OCI-LY1 (cell line): ENCODE data around the gene PLAGL2.
"Not testable (repeated sequence)": the region's sequence is repeated elsewhere in the genome, so short reads cannot be mapped to it uniquely, and the experiment has no call there.

ENCODE experiments used
- H2AFZ ChIP-seq: fragments of 200-600 bp; sonication (generic), shearing (Covaris generic); 2 replicates; pipeline ENCODE4 v1.6.0; 2014; ENCODE audit warnings: antibody characterized with exemption, mild to moderate bottlenecking, low read length
- H3F3A ChIP-seq: fragments of 200-600 bp; sonication (generic), shearing (Covaris generic); 2 replicates; pipeline ENCODE4 v1.6.0; 2014; ENCODE audit warnings: mild to moderate bottlenecking, antibody characterized with exemption, low read length, moderate library complexity; ENCODE audit not compliant: insufficient read depth
- H3K27ac ChIP-seq: fragments of 200-600 bp; sonication (generic); 2 replicates; pipeline ENCODE4 v1.5.1; 2014; ENCODE audit warnings: low read length, mixed run types, mild to moderate bottlenecking, low read depth; ENCODE audit not compliant: poor library complexity, severe bottlenecking
- H3K27me3 ChIP-seq: fragments of 200-600 bp; sonication (generic); 2 replicates; pipeline ENCODE4 v1.6.0; 2014; ENCODE audit warnings: antibody characterized with exemption, mild to moderate bottlenecking, low read length, moderate library complexity; ENCODE audit not compliant: insufficient read depth
- H3K36me3 ChIP-seq: fragments of 200-600 bp; sonication (generic); 2 replicates; pipeline ENCODE4 v1.6.1; 2014; ENCODE audit warnings: mild to moderate bottlenecking, antibody characterized with exemption, low read length, moderate library complexity, mixed read lengths; ENCODE audit not compliant: insufficient read depth
- H3K4me1 ChIP-seq: fragments of 200-600 bp; sonication (generic); 2 replicates; pipeline ENCODE4 v1.5.1; 2014; ENCODE audit warnings: mild to moderate bottlenecking, low read length, moderate library complexity; ENCODE audit not compliant: insufficient read depth, severe bottlenecking
- H3K4me2 ChIP-seq: fragments of 200-600 bp; sonication (generic), shearing (Covaris generic); 2 replicates; pipeline ENCODE4 v1.6.1; 2014; ENCODE audit warnings: low read length
- H3K4me3 ChIP-seq: fragments of 200-600 bp; sonication (generic); 2 replicates; pipeline ENCODE4 v1.5.1; 2014; ENCODE audit warnings: low read length, low read depth, mild to moderate bottlenecking, mixed read lengths; ENCODE audit not compliant: poor library complexity, severe bottlenecking
- H3K79me2 ChIP-seq: fragments of 200-600 bp; shearing (Covaris generic); 2 replicates; pipeline ENCODE4 v1.6.1; 2016; ENCODE audit warnings: mixed run types, low read length, mixed read lengths; ENCODE audit not compliant: insufficient read depth
- H3K9ac ChIP-seq: fragments of 200-600 bp; sonication (generic), shearing (Covaris generic); 2 replicates; pipeline ENCODE4 v1.6.1; 2014; ENCODE audit warnings: mild to moderate bottlenecking, low read length, mixed read lengths
- H3K9me2 ChIP-seq: fragments of 200-600 bp; sonication (generic), shearing (Covaris generic); 2 replicates; pipeline ENCODE4 v1.6.1; 2014; ENCODE audit warnings: low read depth, mild to moderate bottlenecking, low read length, mixed read lengths
- H3K9me3 ChIP-seq: fragments of 200-600 bp; shearing (Covaris generic); 2 replicates; pipeline ENCODE4 v1.6.1; 2014; ENCODE audit warnings: low read length, mixed read lengths
- H4K20me1 ChIP-seq: fragments of 200-600 bp; sonication (generic), shearing (Covaris generic); 2 replicates; pipeline ENCODE4 v1.6.0; 2016; ENCODE audit warnings: mild to moderate bottlenecking, low read length; ENCODE audit not compliant: insufficient read depth
- EZH2 ChIP-seq: fragments of 200-600 bp; sonication (generic), shearing (Covaris generic); IDR thresholded peaks from 2 replicates; pipeline ENCODE4 v1.8.0; 2017; ENCODE audit warnings: borderline replicate concordance, mixed run types, mild to moderate bottlenecking, antibody characterized with exemption, low read length, moderate library complexity, mixed read lengths
- TF ChIP-seq, protein P1 (sequence below): fragments of 200-600 bp; sonication (generic), shearing (Covaris generic); IDR thresholded peaks from 2 replicates; pipeline ENCODE4 v1.5.1; 2017; ENCODE audit warnings: mild to moderate bottlenecking, antibody characterized with exemption, low read length, moderate library complexity, mixed read lengths

The PLAGL2 gene

DNA sequence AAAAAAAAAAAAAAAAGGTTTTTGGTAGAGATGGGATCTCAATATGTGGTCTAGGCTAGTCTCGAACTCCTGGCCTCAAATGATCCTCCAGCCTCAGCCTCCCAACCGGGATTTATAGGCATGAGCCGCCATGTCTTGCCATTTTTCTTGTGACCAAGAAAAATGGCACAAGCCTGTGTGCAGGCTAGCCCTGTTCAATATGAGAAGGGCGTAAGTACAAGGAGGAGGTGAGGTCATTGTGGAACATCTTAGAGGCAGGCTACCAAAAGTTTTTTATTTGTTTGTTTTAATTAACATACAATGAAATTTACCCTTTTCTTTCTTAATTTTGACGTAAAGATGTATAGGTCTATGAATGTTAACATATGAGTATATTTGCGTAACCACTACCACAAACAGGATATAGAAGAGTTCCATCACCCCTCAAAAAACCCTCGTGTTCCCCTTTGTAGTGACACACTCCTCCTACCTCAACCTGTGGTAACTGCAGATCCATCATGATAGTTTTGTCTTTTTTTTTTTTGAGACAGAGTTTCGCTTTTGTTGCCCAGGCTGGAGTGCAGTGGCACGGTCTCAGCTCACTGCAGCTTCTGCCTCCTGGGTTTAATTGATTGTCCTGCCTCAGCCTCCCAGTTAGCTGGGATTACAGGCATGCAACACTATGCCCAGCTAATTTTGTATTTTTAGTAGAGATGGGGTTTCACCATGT is 41.6 kb upstream of the PLAGL2 start:
- Histone ChIP-seq H3K4me2 (no peak overlapping the region), H4K20me1 (no peaks in the 10 kb centered on the region), H3K4me3 (no peak overlapping the region), H3K27ac (no peak overlapping the region), H2AFZ (no peak overlapping the region), H3F3A (no peaks in the 10 kb centered on the region), H3K9me2 (no peaks in the 10 kb centered on the region), H3K27me3 (peaks cover 7% of the 10 kb centered on the region; the same call in 1 of the 2 replicates), H3K79me2 (no peaks in the 10 kb centered on the region), H3K36me3 (no peaks in the 10 kb centered on the region; the same call in 1 of the 2 replicates), H3K9me3 (no peaks in the 10 kb centered on the region), H3K9ac (no peak overlapping the region), H3K4me1 (no peaks in the 10 kb centered on the region)
- no peak for TF ChIP-seq EZH2
- TF ChIP-seq, protein P1, sequence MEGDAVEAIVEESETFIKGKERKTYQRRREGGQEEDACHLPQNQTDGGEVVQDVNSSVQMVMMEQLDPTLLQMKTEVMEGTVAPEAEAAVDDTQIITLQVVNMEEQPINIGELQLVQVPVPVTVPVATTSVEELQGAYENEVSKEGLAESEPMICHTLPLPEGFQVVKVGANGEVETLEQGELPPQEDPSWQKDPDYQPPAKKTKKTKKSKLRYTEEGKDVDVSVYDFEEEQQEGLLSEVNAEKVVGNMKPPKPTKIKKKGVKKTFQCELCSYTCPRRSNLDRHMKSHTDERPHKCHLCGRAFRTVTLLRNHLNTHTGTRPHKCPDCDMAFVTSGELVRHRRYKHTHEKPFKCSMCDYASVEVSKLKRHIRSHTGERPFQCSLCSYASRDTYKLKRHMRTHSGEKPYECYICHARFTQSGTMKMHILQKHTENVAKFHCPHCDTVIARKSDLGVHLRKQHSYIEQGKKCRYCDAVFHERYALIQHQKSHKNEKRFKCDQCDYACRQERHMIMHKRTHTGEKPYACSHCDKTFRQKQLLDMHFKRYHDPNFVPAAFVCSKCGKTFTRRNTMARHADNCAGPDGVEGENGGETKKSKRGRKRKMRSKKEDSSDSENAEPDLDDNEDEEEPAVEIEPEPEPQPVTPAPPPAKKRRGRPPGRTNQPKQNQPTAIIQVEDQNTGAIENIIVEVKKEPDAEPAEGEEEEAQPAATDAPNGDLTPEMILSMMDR, result no peak

DNA sequence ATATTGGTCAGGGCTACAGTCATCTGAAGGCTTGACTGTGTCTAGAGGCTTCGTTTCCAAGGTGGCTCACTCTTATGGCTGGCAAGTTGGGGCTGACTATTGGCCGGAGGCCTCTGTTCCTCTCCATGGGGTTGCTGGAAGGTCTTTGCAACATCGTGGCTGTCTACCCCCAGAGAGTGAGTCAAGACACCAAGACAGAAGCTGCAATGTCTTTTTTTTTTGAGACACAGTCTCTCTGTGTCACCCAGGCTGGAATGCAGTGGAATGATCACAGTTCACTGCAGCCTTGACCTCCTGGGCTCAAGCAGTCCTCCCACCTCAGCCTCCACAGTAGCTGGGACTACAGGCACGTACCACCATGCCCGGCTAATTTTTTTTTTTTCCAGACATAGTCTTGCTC is 40.5 kb upstream of the PLAGL2 start:
- Histone ChIP-seq H4K20me1 (no peaks in the 10 kb centered on the region), H3F3A (no peaks in the 10 kb centered on the region), H3K27ac (no peak overlapping the region), H3K36me3 (no peaks in the 10 kb centered on the region; the same call in 1 of the 2 replicates), H3K9me2 (no peaks in the 10 kb centered on the region), H3K4me2 (no peak overlapping the region), H3K9ac (no peak overlapping the region), H3K4me1 (no peaks in the 10 kb centered on the region), H2AFZ (no peak overlapping the region), H3K9me3 (no peaks in the 10 kb centered on the region), H3K4me3 (no peak overlapping the region), H3K27me3 (peaks cover 5% of the 10 kb centered on the region; the same call in 1 of the 2 replicates), H3K79me2 (no peaks in the 10 kb centered on the region)
- TF ChIP-seq, protein P1, result no peak
- no peak for TF ChIP-seq EZH2

DNA sequence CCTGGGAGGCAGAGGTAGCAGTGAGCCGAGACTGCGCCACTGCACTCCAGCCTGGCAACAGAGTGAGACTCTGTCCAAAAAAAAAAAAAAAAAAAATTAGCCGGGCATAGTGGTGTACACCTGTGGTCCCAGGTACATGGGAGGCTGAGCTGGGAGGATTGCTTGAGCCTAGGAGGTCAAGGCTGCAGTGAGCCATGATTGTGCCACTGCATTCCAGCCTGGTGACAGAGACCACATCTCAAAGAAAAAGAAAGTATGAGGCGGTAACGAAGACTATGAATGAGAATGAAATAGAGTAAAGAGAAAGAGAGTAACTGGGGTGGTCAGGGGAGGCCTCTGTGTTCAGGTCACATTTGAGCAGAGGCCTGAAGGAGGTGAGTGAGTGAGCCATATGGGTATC is 38.7 kb upstream of the PLAGL2 start:
- not testable (repeated sequence) for H3K4me3 ChIP-seq, H3K36me3 ChIP-seq, H3K27ac ChIP-seq, H3K79me2 ChIP-seq, H3F3A ChIP-seq, H3K9me2 ChIP-seq, H3K4me2 ChIP-seq, H3K9me3 ChIP-seq, H4K20me1 ChIP-seq, H3K27me3 ChIP-seq, H3K4me1 ChIP-seq, H3K9ac ChIP-seq, H2AFZ ChIP-seq

DNA sequence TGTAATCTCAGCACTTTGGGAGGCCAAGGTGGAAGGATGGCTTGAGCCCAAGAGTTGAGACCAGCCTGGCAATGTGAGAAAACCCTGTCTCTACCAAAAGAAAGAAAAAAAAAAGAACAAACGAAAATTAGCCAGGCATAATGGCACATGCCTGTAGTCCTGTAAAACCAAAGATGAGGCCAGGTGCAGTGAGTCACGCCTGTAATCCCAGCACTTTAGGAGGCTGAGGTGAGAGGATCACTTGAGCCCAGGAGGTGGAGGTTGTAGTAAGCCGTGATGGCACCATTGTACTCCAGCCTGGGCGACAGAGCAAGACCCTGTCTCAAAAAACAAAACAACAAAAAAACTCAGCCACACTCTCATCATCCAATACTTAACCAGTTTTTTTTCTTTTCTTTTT is 37.4 kb upstream of the PLAGL2 start:
- Histone ChIP-seq H3K79me2 (no peaks in the 10 kb centered on the region), H4K20me1 (no peaks in the 10 kb centered on the region), H3K4me3 (no peak overlapping the region), H3K27me3 (no peaks in the 10 kb centered on the region), H3K4me2 (no peak overlapping the region), H3K9me3 (no peaks in the 10 kb centered on the region), H3K27ac (no peak overlapping the region), H3K9me2 (no peaks in the 10 kb centered on the region), H3K36me3 (no peaks in the 10 kb centered on the region; the same call in 1 of the 2 replicates), H3K9ac (no peak overlapping the region), H3F3A (no peaks in the 10 kb centered on the region), H3K4me1 (no peaks in the 10 kb centered on the region), H2AFZ (no peak overlapping the region)
- no peak for TF ChIP-seq EZH2
- TF ChIP-seq, protein P1, result no peak
